Stimulated activated CD8-positive, alpha-beta memory T cell treated with anti-CD3 and anti-CD28 coated beads, Interleukin-15, amount 100 ng/mL, for 1 hour (primary cell): Measurements from ENCODE around the gene HIVEP3.

Experiments
- DNase-seq: peaks from one replicate; pipeline ENCODE4 v3.0.0-alpha.2; 2020; ENCODE audit warnings: low read depth

The HIVEP3 gene

GRCh38 chr1:41647221-41648135 is 271.2 kb downstream of the HIVEP3 start:
- no peak for DNase-seq

- DNase-seq, result no peak
Measured at GRCh38 chr1:41646186-41646585, 272.5 kb downstream of the HIVEP3 start.

- DNase-seq, result no peak
Measured at GRCh38 chr1:41645062-41645461, 273.7 kb downstream of the HIVEP3 start.

GRCh38 chr1:41642922-41643821 is 275.6 kb downstream of the HIVEP3 start:
- DNase-seq, result no peak

GRCh38 chr1:41641941-41642527 is 276.7 kb downstream of the HIVEP3 start:
- no peak for DNase-seq

- DNase-seq, result no peak
Measured at GRCh38 chr1:41641475-41641814, 277.3 kb downstream of the HIVEP3 start.

- no peak for DNase-seq
Measured at GRCh38 chr1:41640756-41641474, 277.8 kb downstream of the HIVEP3 start.

GRCh38 chr1:41640141-41640751 is 278.5 kb downstream of the HIVEP3 start:
- DNase-seq, result no peak

GRCh38 chr1:41639332-41639936 is 279.3 kb downstream of the HIVEP3 start:
- DNase-seq, result no peak

- DNase-seq, result no peak
Measured at GRCh38 chr1:41638086-41639024, 280.4 kb downstream of the HIVEP3 start.

- DNase-seq, result no peak
Measured at GRCh38 chr1:41637367-41637766, 281.4 kb downstream of the HIVEP3 start.

GRCh38 chr1:41633764-41634163 is 285.0 kb downstream of the HIVEP3 start:
- DNase-seq, result no peak

- DNase-seq, result no peak
Measured at GRCh38 chr1:41632781-41633575, 285.7 kb downstream of the HIVEP3 start.

- no peak for DNase-seq
Measured at GRCh38 chr1:41631971-41632370, 286.8 kb downstream of the HIVEP3 start.

- no peak for DNase-seq
Measured at GRCh38 chr1:41631154-41631553, 287.6 kb downstream of the HIVEP3 start.

- no peak for DNase-seq
Measured at GRCh38 chr1:41629571-41629970, 289.2 kb downstream of the HIVEP3 start.

GRCh38 chr1:41629141-41629540 is 289.6 kb downstream of the HIVEP3 start:
- no peak for DNase-seq

- no peak for DNase-seq
Measured at GRCh38 chr1:41627491-41628280, 291.0 kb downstream of the HIVEP3 start.
